WTC11 (cell line): ENCODE measurements around the gene TWF2. TPM values are rescaled to one million over a fixed set of nuclear protein-coding genes. Genes with fewer than 3 reads are reported as not detected.

ENCODE experiments used
- AFF4 ChIP-seq: sonication (generic); formaldehyde crosslinking; IDR thresholded peaks from 2 replicates; pipeline ENCODE4 v1.8.1; 2023; ENCODE audit warnings: mild to moderate bottlenecking, missing genetic modification reagents, borderline replicate concordance
- ATF1 ChIP-seq: sonication (generic); formaldehyde crosslinking; IDR thresholded peaks from 2 replicates; pipeline ENCODE4 v1.8.1; 2023; ENCODE audit warnings: mild to moderate bottlenecking, moderate library complexity, missing genetic modification reagents
- ATF2 ChIP-seq: sonication (generic); formaldehyde crosslinking; IDR thresholded peaks from 2 replicates; pipeline ENCODE4 v1.8.1; 2022; ENCODE audit warnings: low read depth, missing genetic modification reagents, borderline replicate concordance
- ATF3 ChIP-seq: sonication (generic); formaldehyde crosslinking; conservative IDR thresholded peaks from 2 replicates; pipeline ENCODE4 v1.8.1; 2022; ENCODE audit warnings: mild to moderate bottlenecking, missing genetic modification reagents
- CREM ChIP-seq: sonication (generic); formaldehyde crosslinking; IDR thresholded peaks from 2 replicates; pipeline ENCODE4 v1.8.1; 2022; ENCODE audit warnings: mild to moderate bottlenecking, missing genetic modification reagents, moderate library complexity
- E2F4 ChIP-seq: sonication (generic); formaldehyde crosslinking; IDR thresholded peaks from 2 replicates; pipeline ENCODE4 v1.8.1; 2022; ENCODE audit warnings: low read depth, mild to moderate bottlenecking, moderate library complexity, missing genetic modification reagents, borderline replicate concordance
- E2F5 ChIP-seq: sonication (generic); formaldehyde crosslinking; IDR thresholded peaks from 2 replicates; pipeline ENCODE4 v1.8.1; 2022; ENCODE audit warnings: mild to moderate bottlenecking, moderate library complexity, missing genetic modification reagents
- FOXK1 ChIP-seq: sonication (generic); formaldehyde crosslinking; IDR thresholded peaks from 2 replicates; pipeline ENCODE4 v1.8.0; 2022; ENCODE audit warnings: mild to moderate bottlenecking, moderate library complexity, missing genetic modification reagents
- GABPB1 ChIP-seq: sonication (generic); formaldehyde crosslinking; IDR thresholded peaks from 2 replicates; pipeline ENCODE4 v1.8.1; 2023; ENCODE audit warnings: mild to moderate bottlenecking, missing genetic modification reagents
- HMGXB4 ChIP-seq: sonication (generic); formaldehyde crosslinking; IDR thresholded peaks from 2 replicates; pipeline ENCODE4 v1.8.1; 2023; ENCODE audit warnings: mild to moderate bottlenecking, moderate library complexity, missing genetic modification reagents
- JAZF1 ChIP-seq: fragments of 250-450 bp; sonication (Bioruptor Pico); IDR thresholded peaks from 2 replicates; pipeline ENCODE4 v1.9.0; 2021; ENCODE audit warnings: moderate library complexity, mild to moderate bottlenecking, inconsistent platforms
- JUN ChIP-seq: sonication (generic); formaldehyde crosslinking; IDR thresholded peaks from 2 replicates; pipeline ENCODE4 v1.8.0; 2023; ENCODE audit warnings: mild to moderate bottlenecking, missing genetic modification reagents
- NR2C2 ChIP-seq: sonication (generic); formaldehyde crosslinking; IDR thresholded peaks from 2 replicates; pipeline ENCODE4 v1.8.0; 2022; ENCODE audit warnings: mild to moderate bottlenecking, missing genetic modification reagents
- NR3C1 ChIP-seq: sonication (generic); formaldehyde crosslinking; conservative IDR thresholded peaks from 2 replicates; pipeline ENCODE4 v1.8.1; 2023; ENCODE audit warnings: low read depth, mild to moderate bottlenecking, missing genetic modification reagents
- PREB ChIP-seq: sonication (generic); formaldehyde crosslinking; IDR thresholded peaks from 2 replicates; pipeline ENCODE4 v1.8.1; 2022; ENCODE audit warnings: mild to moderate bottlenecking, missing genetic modification reagents, moderate library complexity, borderline replicate concordance
- SMAD4 ChIP-seq: sonication (generic); formaldehyde crosslinking; IDR thresholded peaks from 2 replicates; pipeline ENCODE4 v1.8.0; 2022; ENCODE audit warnings: mild to moderate bottlenecking, missing genetic modification reagents
- SOX15 ChIP-seq: fragments of 250-450 bp; sonication (Bioruptor Pico); IDR thresholded peaks from 2 replicates; pipeline ENCODE4 v1.9.0; 2021; ENCODE audit warnings: mild to moderate bottlenecking
- TCF7 ChIP-seq: sonication (generic); formaldehyde crosslinking; IDR thresholded peaks from 2 replicates; pipeline ENCODE4 v1.8.0; 2022; ENCODE audit warnings: mild to moderate bottlenecking, low read depth, missing genetic modification reagents, moderate library complexity
- TEAD1 ChIP-seq: sonication (generic); formaldehyde crosslinking; IDR thresholded peaks from 2 replicates; pipeline ENCODE4 v1.8.0; 2022; ENCODE audit warnings: mild to moderate bottlenecking, missing genetic modification reagents
- USF1 ChIP-seq: sonication (generic); formaldehyde crosslinking; IDR thresholded peaks from 2 replicates; pipeline ENCODE4 v1.8.0; 2022; ENCODE audit warnings: mild to moderate bottlenecking, missing genetic modification reagents
- ZMAT4 ChIP-seq: fragments of 250-450 bp; sonication (Bioruptor Pico); IDR thresholded peaks from 2 replicates; pipeline ENCODE4 v1.9.0; 2021; ENCODE audit warnings: mild to moderate bottlenecking
- ZNF138 ChIP-seq: sonication (generic); formaldehyde crosslinking; conservative IDR thresholded peaks from 2 replicates; pipeline ENCODE4 v1.8.1; 2022; ENCODE audit warnings: mild to moderate bottlenecking, moderate library complexity, missing genetic modification reagents
- ZNF416 ChIP-seq: fragments of 250-450 bp; sonication (Bioruptor Pico); IDR thresholded peaks from 2 replicates; pipeline ENCODE4 v1.9.0; 2021; ENCODE audit warnings: mild to moderate bottlenecking, inconsistent platforms
- ZNF425 ChIP-seq: fragments of 250-450 bp; sonication (Bioruptor Pico); conservative IDR thresholded peaks from 2 replicates; pipeline ENCODE4 v1.9.0; 2021; ENCODE audit warnings: mild to moderate bottlenecking
- total RNA-seq: library from RNA; stranded (reverse); gene quantifications from 3 replicates; pipeline ENCODE4 v1.2.3, GENCODE V29; 2021

Gene TWF2
- total RNA-seq, 1 experiment from 2014 or later: 71.1 TPM

GRCh38 chr3:52245322-52246263 lies 6.6 kb upstream of the TWF2 start, which contains the start of gene PPM1M (continued):
- TF ChIP-seq ZMAT4 (CRISPR knock-in tag) (no peak), ATF3 (CRISPR knock-in tag) (no peak), SMAD4 (CRISPR knock-in tag) (no peak), FOXK1 (no peak; the same call in 1 of the 2 replicates), CREM (no peak), USF1 (CRISPR knock-in tag) (no peak), SOX15 (no peak), E2F4 (CRISPR knock-in tag) (no peak), TEAD1 (CRISPR knock-in tag) (peak; percentile 91), JAZF1 (CRISPR knock-in tag) (no peak), ZNF416 (CRISPR knock-in tag) (no peak), ZNF138 (no peak), E2F5 (CRISPR knock-in tag) (peak; percentile 66), ATF2 (CRISPR knock-in tag) (no peak), NR2C2 (CRISPR knock-in tag) (no peak), ZNF425 (CRISPR knock-in tag) (no peak), JUN (CRISPR knock-in tag) (peak; percentile 16; the same call in 1 of the 2 replicates), ATF1 (no peak), PREB (CRISPR knock-in tag) (no peak), TCF7 (0 out of 2 replicates have a peak, but pooled peaks have one; percentile 46), HMGXB4 (CRISPR knock-in tag) (no peak), AFF4 (no peak), NR3C1 (CRISPR knock-in tag) (no peak), GABPB1 (CRISPR knock-in tag) (no peak)
